HG02678 (cell line): Measurements from ENCODE around the gene APH1B.
"Not testable (repeated sequence)": the region's sequence is repeated elsewhere in the genome, so short reads cannot be mapped to it uniquely, and the experiment has no call there.

ENCODE experiments used
- ATAC-seq: cut with Tn5 transposase; IDR thresholded peaks from one replicate; pipeline ENCODE4 v1.9.1; 2021; ENCODE audit warnings: mild to moderate bottlenecking, moderate library complexity; ENCODE audit not compliant: unreplicated experiment

The APH1B gene

GRCh38 chr15:63294359-63294758, 17.0 kb downstream of the APH1B start:
- ATAC-seq: no peak

DNA sequence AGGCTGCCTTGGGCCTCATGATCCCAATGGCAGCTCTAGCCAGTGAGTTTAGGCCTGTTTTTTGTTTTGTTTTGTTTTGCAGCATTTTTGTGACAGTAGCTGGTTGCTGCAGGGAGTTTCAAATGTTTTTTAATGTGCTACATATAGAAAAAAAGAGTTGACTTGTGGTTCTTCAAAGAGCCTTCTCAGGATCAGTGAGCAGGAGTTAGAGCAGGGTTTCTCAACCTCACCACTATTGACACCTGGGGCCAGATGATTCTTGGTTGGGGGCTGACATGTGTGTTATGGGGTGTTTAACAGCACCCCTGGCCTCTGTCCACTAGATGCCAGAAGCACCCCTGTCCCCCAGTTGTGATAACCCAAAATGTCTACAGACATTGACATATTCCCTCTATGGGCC, 17.9 kb downstream of the APH1B start:
- no peak for ATAC-seq

DNA sequence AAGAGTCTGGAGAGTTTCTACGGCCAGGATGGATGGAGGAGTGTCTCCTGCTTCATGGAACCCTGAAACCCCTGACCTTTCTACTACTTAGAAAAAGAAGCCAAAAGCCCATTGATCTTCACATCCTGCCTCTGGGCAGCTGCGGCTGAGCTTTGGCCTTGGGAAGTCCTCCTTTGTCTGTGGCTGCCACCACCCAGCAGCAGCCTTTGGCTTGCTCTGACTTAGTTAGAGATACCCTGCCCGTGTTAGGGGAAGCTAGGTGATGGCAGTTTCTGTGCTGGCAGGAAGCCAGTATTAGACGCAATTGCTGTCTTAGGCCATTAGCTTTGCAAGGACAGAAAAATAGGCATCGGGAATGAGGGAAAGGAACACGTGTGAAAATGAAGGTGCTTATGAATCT, 18.8 kb downstream of the APH1B start:
- ATAC-seq: no peak

DNA sequence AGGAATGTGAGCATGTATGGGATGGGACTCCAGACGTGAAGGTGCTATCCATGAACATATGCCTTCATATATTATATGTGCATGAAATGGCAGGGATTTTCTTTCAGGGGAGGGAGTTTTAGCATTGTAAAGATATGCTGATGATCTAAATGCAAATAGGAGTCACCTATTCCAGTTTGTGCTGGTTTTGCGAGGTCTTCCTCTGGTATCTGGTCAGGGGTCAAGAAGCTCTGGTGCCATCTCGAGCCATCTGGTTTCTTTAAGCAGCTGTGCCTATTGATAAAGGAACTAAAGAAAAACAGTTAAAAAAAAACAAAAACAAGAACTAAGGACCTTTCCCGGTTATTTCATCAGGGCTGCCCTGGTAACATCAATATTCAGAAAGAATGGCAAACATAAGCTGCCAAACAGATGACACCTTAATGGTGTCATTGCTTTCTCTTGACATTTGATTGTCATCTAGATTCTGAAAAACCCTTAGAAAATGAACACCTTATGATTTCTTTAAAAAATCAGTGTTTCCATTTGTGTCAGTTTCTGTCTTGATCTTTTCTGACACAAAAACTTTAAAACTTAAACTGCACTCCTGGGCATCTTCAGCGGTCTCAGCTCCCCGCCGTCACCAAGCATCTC, 22.7 kb downstream of the APH1B start:
- no peak for ATAC-seq

- ATAC-seq: no peak
These were observed 23.7 kb downstream of the APH1B start for GRCh38 chr15:63301088-63301487.

DNA sequence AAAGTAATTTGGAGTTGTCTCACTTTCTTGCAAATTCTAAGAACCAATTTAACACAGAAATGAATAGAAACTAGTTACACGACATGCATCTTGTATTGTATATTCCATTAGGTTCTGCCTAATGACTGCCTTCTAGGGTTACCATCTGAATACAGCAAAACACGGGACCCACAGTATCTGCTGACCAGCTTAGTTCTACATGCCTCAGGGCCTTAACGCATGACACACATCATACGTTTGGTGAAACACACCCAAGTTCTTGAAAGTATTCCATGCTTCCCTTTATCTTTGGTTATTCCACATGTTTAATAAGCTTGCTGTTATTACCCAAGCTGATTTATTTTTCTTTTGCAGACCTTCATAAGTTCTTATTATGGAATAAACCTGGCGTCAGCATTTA, 27.9 kb downstream of the APH1B start:
- no peak for ATAC-seq

DNA sequence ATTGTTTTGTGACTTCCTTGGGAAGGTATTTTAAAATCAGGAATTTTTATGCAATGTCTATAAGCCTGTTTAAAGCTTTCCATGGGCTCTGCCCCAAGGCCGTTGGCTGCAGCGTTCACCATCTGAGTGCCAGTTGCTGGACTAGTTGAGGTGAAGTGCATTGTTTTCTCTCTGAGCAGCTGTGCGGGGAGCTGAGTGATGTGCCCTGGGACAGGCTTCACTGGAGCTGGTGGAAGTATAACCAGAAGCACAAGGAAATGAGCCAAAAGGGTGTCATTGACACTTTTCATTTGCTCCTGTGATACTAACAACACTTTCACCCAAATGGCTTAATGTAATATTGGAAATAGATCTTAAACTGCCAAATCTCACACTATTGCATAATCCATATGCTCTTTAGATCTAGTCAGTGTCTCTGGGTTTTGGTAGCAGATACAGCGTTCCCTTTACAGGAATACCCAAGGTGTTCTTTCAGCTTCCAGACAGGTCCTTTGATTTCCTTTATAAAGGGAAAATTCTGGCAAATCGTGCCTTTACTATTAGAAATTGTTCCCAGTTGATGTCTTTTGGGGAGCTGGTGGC, 29.2 kb downstream of the APH1B start:
- ATAC-seq: no peak

DNA sequence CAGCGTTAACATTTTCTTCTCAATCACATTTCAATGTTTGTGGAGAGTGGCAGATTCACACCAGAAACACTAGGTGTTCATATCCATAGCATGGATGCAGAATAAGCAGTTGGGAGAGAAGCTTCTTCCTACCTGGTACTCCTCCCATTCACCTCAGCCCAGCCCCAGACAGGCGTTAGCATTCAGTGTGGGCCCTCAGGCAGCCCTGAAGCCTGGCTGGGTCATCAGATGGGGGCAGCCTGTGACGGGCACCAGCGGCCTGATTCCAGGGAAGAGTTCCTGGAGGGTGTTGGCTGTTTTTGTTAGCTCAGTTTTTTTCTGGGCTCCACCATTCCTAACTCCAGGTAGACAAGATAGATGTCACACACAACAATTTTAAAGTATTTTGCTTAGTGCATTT, 31.1 kb downstream of the APH1B start:
- no peak for ATAC-seq

DNA sequence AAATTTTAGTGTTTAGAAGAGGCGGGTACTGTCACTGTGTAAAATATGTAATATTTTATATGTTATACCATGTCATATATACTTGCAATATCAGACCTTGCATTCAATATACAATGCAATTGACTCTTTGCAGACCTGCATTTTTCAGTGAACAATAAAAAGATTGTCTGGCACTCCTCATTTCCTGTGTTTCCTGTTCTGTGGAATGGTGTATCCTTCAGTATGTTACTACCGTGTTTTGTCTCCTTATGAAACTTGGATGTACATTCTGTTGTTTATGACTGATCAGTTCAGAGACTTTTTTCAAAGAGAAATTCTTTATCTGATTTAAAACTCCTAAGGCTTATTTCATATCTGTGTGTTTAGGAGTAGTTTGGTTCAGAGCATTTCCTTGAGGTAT, 31.5 kb downstream of the APH1B start:
- ATAC-seq: no peak

DNA sequence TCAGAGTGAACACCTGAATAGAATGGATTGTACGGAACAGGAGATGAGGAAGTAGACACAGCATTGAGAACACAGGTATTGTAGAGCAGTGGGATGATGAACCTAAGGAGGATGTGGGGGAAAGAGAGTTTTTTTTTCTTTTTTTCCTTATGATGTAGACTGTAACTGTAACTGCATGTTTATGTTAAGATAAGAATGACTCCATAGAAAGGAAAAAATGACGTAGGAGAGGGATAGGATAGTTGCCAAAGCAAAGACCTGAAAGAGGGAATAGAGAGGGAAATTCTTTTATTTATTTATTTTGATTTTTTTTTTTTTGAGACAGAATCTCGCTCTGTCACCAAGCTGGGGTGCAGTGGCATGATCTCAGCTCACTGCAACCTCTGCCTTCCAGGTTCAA, 33.2 kb downstream of the APH1B start:
- ATAC-seq: no peak

DNA sequence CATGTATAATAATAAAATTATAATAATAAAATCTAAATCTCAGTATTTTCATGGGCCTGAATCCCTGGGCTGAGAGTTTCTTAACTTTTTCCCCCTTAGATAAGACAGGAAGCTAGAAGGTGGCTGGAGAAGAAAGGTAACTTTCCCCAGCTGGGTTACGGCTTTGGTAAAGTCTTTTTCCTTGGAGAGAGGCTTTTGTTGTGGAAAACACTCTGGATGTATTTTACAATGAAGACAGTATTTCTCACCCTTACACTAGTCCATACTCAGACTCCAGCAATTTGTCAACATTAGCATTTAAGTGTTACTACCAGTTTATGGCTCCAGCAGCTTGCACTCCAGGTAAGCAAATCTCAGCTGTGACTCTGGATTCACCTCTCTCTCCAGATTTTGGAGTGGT, 34.9 kb downstream of the APH1B start:
- ATAC-seq: no peak

DNA sequence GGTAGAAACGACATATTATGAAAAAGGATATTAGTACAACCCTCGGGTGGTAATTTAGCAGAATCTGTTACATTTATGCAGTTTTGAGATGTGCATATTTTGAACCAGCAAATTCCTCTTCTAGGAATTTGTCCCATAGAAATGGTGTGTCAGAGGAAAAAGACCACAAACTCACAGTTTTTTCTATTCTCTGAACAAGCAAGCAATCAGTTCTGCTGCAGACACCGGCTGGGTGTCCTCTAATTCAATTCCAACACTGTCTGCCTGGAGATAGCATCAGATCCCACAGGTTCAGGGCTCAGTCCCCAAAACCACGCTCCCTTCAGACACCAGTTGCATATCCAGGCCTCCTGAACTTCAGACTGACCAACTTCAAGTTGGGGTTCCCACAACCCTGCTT, 36.4 kb downstream of the APH1B start:
- ATAC-seq: no peak

- no peak for ATAC-seq
These were observed 37.0 kb downstream of the APH1B start for GRCh38 chr15:63314409-63314808.

DNA sequence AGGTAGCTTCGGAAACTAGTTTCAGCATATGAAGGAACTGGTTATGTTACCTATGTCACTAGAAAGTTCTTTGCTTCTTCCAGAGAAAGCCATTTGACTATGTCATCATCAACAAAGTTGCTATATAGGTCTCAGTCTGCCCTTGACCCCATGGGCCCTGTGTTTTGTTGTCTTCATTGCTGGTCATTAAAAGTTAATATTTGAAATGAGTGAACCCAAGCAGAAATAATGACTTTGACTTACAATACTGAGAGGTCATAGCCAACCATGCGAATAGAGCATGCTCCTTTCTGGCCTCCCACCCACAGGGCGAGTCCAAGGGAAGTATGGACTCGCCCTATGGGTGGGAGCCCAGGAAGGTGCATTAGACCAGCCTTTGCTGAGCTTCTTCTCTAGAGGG, 40.9 kb downstream of the APH1B start:
- no peak for ATAC-seq

DNA sequence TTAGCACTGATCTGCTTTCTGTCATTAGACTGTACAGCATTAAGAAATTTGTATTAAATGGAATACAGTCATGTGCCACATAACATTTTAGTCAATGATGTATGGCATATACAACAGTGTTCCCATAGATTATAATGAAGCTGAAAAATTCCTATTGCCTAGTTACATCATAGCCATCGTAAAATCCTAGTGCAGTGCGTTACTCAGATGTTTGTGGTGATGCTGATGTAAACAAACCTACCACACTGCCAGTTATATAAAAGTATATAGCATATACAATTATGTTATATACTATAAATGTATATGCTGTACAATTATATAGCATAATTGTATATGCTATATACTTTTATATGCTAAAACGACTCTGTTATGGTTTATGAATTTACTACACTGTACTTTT, 41.7 kb downstream of the APH1B start:
- ATAC-seq: no peak

DNA sequence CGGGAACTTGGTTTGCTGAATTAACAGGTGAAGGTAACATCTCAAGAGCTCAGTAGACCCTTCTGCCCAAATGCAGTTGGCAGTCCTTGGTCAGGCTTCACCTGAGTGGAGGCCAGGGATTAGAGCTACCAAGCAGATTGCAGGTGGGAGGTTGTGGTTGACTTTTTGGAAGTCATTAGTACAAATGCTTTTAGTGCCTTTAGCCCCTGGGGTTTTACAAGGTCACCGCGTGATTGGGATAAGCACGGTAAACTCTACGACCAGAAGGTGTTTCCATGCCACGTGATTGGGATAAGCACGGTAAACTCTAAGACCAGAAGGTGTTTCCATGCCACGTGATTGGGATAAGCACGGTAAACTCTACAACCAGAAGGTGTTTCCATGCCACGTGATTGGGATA, 43.0 kb downstream of the APH1B start:
- not testable (repeated sequence) for ATAC-seq

DNA sequence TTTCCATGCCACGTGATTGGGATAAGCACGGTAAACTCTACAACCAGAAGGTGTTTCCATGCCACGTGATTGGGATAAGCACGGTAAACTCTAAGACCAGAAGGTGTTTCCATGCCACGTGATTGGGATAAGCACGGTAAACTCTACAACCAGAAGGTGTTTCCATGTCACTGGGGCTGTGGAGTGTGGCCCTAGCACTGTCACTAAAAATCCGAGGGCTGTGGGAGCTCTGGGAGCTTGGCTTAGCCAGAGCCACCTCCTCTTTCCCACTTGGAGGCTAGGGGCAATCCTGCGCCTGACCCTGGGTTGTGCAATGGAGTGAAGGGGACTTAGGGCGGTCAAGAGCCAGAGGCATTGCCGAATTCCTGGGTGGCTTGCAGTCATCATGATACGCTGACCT, 43.6 kb downstream of the APH1B start:
- not testable (repeated sequence) for ATAC-seq

DNA sequence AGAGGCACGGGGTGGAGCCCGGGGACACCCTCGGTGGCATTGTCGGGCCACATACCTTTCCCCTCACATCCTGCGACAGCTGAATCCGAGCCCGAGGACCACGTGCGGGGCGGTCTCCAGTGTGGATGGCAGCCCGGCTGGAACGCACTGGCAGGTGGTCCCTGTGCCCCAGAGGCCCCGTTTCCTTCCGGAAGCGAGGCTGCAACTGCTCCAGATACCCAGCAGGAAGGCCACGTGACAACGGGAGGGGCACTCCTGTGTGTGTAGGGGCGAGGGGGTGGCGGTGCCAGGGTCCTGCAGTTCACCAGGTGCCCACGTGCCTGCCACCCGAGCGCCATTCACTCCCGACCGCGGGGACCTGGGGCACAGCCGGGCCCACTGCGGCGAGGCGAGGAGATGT, 44.1 kb downstream of the APH1B start:
- ATAC-seq: no peak

DNA sequence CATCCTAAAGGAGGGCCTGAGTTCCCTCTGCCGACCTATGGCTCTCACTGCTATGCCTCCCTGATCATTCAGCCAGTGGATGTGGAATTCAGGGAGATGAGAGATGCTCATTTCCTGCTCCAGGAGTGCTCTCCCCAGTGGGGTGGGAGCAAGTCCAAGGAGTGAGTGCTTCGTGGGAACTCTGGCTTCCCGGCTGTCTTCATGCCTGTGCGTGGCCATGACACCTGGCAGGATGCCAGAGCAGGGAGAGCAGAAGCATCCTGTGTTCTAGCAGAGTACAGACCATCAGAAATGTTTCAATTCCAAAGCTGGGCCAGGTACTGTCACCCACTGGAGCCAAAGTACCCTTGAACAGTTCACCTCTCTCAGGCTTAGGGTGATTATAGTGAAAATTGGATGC, 45.1 kb downstream of the APH1B start:
- ATAC-seq: no peak

DNA sequence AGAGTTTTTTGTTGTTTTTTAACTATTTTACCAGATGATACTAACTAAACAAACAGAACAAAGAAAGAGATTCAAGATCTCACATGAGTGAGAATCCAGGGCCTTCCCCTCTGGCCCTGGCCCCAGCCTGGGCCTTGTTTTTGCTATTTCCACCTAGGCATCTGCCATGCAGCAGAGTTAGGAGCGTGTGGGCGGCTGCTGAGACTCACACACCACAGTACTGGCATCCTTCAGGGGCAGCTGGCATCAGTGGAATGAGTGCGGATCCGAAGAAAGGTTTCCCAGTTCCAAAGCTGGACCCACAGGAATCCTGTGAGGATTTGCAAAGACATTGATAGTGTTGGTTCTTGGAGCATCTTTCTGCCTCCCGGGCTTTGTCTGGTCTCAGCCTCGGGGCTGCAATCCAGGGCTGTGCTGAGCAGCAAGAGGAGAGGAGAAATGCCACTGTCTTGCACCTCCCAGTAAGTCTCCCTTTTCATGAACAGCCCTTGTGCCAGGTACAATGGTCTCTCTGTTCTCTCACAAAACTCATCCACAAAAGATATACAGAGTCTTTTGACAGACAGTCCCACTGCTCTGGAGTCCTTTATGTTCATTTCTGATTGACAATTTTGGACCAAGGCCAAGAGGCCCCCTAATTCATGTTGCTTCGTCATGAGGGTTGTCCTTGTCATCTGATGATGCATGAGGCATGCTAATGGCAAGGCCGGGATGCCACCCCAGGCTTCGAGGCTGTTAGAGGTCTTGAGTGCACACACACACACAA, 46.6 kb downstream of the APH1B start:
- ATAC-seq: no peak

DNA sequence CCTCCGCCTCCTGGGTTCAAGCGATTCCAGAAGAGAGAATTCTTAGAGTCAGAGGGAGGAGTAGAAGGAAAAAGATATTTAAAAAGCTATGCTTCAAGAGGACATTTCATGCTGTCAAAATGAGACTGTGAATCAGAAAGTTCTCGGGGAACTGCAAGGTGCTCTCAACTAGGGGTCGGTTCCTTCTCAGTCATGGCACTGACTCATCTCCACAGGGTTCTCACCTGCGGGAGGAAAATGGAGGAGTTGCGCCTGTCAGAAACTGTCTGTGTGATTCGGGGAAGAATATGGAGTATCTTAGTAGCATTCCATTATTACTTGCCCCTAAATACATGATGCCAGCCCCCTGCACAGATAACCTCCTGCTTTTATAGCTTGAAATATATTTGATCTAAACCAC, 47.4 kb downstream of the APH1B start:
- ATAC-seq: no peak

GRCh38 chr15:63327648-63328421, 50.4 kb downstream of the APH1B start:
- no peak for ATAC-seq
